ENCODE results near the gene SALL2.
A peak's percentile ranks its signal among the peaks of the same experiment; 100 is the strongest.
"Not testable (repeated sequence)": the region's sequence is repeated elsewhere in the genome, so short reads cannot be mapped to it uniquely, and the experiment has no call there.

SALL2 gene

DNA sequence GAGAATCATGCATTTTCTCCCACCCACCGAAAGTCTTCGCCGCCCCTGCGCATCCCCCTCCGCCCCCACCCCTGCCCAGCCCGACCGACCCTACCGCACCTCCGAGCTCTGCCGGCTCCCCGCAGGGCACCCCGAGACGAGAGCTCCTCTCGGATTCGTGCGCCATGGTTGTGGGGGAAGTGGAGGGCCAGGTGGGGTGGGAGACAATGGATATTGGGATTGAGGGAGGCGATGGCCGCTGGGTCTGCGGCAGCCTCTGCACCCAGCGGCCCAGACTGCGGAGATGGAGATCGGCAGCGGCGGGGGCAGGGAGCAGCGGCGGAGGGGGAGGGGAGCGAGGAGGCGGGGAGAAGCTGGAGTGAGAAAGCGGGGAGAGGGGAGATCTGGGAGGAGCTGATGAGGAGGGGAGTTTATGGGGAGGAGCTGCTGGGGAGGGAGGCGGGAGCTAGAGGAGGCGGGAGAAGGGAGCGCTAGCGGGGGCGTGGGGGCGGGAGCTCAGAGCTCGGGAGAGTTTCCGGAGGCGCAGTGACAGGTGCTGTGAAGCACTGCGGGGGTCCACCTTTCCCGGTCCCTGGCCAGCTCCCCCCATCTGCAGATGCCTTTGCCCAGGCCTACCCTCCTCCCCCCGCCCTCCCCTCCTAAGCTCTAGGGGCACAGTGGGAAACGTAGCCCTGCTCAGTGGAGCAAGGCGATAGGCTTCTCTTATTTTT, at the start of gene SALL2:
SALL2 (minus strand) TSS at position 385 of the 710 bp plus-strand sequence; CDS start at position 166, 219 bp downstream.
- no peak for DNase-seq (ENCODE audit: low spot score)

DNA sequence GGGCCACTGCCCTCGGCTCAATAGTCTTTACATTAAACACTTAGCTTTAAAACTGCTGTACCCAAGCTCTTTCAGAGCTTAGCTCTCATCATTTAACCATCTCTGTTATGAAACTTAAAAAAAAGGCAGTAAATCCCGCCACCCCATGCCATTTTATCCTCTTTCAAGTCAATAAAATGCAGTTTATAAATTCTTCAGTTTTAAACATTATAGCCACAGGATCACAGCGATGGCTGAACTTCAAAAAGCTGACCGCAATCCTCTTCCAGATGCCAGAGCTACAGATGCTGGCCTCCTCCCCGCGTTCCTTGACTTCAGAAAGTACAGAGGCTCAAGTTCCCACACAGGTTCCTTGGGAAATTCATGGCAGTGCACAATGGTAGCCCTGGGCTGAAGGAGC, 49.5 kb upstream of the SALL2 start:
- no peak for DNase-seq (ENCODE audit: low spot score)

DNA sequence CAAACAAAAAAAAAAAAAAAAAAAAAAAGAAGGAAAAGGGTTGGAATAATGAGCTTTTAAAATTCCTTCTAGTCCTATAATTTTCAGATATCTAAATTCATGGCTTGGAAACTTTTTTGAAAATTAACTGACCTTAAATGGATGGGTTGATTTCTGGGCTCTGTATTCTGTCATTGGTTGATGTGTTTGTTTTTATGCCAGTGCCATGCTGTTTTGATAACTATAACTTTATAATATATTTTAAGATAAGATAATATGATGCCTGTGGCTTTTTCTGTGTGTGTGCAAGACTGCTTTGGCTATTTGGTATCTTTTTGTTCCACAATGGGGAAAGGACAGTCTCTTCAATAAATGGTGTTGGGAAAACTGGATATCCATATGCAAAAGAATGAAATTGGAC, 46.5 kb upstream of the SALL2 start:
- no peak for DNase-seq (ENCODE audit: low spot score)

DNA sequence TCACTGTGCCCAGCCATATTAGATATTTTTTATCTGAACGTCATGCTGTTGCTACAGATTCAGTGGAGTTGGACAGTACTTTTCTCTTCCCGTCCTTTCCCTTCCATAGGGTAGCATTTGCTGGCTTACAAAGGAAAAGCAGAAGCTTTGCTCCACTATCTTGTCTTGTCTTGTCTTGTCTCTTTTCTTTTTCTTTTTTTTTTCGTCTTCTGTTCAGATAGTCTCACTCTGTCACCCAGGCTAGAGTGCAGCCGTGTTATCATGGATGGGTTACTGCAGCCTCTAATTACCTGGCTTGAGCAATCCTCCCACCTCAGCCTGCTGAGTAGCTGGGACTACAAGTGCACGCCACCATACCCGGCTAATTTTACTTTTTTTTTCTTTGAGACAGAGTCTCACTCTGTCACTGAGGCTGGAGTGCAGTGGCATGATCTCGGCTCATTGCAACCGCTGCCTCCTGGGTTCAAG, 32.6 kb upstream of the SALL2 start:
- DNase-seq (ENCODE audit: low spot score): no peak

DNA sequence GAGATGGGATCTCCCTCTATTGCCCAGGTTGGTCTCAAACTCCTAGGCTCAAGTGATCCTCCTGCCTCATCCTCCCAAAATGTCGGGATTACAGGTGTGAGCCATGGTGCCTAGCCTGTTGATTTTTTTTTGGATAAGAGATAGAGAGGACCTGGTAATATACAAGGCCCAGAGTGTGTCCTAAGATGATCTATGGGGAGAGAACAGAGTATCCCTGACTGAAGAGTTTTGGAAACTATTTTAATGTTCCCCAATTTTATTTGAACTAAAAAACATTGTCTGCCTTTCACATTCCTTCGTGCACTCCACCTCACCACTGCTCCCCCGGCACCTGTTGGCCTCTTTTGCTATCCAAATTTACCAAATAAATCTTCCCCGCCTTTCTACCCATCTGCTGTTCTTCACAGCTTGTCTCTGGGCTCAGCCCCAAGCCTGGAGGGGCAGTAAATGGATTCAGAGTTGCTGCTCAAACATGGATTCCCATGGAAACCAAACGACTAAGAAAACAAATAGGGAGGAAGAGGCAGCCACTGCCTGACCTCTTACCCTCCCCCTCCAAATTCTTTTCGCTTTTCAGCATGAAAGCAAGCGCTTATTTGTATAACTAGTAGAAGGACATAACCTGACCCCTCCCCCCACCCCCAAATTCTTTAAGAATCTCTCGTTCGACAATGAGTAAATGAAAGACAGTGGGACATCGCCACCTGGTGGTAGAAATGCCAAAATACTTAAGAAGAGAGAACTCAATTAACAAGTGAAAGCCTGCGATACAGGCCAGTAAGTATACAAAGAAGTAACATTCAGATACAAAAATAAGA, 31.1 kb upstream of the SALL2 start:
- peak; percentile 59 for DNase-seq (ENCODE audit: low spot score)

DNA sequence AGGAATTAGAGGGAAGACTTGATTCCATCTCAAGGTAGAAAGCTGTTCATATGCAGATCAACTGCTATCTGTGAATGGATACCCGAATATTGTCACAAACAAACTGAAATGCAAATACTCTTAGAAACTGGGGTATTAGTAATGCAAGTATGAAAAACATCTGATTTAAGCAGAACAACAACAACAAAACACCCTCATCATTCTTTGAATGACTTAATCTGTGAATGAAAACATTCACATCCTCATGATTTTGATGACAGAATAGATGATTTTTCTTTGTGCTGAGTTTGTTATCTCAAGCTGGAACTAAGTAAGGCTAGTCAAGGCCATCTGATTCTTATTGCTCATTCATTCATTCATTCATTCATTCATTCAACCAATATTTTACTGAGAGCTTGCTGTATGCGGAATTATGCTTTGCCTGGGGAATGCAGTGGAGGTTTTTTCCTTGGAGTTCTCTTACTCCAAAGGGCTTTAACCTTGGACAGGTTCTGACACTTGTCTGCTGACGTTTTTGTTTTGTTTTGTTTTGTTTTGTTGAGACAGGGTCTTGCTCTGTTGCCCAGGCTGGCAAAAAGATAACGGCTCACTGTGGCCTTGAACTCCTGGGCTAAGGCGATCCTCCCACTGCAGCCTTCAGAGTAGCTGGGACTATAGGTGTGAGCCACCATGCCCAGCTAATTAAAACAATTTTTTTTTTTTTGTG, 30.4 kb upstream of the SALL2 start:
- DNase-seq (ENCODE audit: low spot score): no peak

DNA sequence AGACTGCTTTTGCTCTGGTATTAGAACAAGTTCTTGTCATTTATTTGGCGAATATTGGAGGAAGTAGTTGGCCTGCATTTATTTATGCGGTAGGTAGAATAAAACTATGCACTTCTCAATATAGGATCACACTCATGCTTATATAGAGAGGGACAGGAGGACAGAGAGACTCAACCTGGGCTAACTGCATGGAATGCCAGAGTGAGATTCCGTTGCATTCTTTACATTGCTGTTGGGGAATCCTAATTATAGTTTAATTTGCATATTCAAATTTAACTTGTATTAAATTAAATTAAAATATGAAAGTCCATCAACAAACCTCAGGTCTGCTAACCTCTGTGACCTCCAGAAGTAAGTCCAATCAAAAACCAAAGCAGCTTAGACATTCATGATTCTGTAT, 27.1 kb upstream of the SALL2 start:
- no peak for DNase-seq (ENCODE audit: low spot score)

DNA sequence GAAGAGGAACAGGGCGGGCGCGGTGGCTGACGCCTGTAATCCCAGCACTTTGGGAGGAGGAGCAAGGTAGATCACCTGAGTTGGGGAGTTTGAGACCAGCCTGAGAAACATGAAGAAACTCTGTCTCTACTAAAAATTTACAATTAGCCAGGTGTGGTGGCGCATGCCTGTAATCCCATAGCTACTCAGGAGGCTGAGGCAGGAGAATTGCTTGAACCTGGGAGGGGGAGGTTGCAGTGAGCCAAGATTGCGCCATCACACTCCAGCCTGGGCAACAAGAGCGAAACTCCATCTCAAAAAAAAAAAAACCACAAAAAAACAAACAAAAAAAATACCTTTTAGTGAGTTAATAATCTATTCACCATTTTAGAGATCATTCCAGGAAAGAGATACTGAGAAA, 18.4 kb upstream of the SALL2 start:
- not testable (repeated sequence) for DNase-seq (ENCODE audit: low spot score)

DNA sequence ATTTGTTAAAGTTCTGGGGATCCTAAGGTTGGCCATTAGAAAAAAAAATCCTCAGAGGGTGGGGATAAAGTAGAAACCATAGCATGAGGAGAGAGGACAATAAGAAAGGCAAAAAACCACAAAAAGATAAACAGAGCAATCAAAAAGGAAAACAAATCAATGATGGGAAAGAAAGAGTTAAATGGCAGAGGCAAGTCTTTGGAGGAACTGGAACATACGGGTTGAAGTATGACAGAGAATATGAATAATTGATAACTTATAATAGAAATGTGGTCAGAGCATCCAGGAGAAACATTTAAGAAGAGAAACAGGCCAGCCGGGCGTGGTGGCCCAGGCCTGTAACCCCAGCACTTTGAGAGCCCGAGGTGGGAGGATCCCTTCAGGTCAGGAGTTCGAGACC, 17.8 kb upstream of the SALL2 start:
- no peak for DNase-seq (ENCODE audit: low spot score)

DNA sequence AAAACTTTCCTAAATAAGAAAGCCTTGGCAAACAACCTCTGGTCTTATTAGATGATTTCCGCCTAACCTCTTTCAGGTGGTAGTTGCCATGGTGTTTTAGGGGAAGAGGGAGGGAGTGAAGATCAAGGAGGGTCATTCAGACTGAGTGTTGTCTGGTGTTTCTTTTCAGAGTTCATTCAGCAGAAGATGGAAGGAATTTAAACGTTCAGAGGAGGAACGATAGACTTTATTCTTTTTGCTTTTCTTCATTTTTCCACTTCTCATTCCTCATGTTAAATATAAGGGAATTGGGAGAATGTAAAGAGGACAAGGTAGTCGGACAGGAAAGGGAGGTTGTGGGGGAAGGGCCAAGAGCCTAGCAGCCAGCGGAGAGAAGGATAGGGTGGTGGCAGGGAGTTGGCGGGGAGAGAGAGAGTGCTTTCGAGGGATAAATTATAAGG, 17.4 kb upstream of the SALL2 start:
- no peak for DNase-seq (ENCODE audit: low spot score)

DNA sequence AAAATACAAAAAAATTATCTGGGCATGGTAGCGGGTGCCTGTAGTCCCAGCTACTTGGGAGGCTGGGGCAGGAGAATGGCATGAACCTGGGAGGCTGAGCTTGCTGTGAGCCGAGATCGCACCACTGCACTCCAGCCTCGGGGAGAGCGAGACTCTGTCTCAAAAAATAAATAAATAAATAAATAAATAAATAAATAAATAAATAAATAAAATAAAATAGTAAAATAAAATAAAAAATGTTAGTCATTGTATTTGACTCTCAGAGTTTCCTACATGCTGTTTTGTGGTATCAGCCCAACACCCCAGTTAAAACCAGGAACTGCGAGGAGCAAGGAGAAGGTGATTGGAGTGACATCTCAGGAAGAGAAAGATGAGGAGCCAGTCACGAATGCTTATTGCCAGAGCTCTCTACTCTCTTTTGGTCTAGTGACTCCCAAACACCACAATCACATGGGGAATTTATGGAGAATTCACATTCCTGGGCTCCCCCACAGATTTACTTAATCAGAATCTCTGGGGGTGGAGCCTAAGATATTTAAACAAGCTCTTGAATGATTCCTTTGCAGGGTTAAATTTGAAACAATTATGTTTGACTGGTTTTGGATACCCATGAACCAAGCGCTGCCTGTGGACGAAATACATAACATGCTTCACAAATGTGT, 15.4 kb upstream of the SALL2 start:
- no peak for DNase-seq (ENCODE audit: low spot score)

DNA sequence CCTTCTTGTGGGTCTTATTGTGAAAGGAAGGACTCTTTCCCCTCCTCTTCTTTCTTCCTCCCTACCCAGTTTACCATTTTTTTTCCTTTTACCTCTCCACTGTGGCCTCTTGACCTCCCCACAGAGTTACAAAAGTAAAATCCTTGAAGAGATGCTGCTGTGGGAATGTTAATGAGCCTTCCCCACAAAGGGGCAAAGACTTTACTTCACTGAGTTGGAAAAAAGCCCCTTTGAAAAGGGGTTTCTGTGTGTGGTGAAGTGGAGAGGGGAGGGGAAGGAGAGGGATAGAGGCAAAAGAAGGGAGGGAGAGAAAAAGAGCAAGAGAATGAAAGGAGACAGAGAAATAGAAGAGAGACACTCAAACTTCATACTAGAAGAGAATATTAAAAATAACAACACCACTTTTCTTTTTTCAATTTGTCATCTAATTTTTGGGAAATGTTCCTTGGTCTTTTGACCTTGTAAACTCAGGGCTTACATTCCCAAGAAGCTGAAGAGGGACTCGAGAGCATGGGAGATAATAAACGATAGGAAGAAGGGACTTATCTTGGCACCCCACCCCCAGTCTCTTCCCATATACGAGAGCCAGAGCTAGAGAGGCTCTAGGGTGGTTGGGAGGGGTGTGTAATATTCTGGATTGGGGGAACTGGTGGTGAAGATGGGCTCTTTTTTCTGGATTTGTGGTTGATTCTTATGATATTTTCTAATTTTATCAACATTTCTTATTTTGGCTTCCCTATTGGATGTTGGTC, 13.2 kb upstream of the SALL2 start:
- no peak for DNase-seq (ENCODE audit: low spot score)

DNA sequence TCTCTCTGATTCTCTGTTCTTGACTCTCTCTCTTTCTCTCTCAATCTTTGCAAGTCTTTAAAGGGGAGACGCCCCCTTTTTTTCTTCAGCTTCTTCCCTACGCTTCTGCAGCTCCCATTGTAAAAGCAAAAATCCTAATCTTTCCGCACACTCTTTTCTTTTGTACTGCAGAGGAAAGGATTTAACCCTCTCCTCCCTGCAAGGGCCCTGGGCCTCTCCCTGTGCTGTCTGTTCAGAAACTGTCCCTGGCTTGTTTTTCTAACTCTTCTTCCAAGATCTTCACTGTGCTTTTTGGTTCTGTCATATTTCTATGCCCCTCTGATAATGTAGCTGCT, 10.9 kb upstream of the SALL2 start:
- no peak for DNase-seq (ENCODE audit: low spot score)

DNA sequence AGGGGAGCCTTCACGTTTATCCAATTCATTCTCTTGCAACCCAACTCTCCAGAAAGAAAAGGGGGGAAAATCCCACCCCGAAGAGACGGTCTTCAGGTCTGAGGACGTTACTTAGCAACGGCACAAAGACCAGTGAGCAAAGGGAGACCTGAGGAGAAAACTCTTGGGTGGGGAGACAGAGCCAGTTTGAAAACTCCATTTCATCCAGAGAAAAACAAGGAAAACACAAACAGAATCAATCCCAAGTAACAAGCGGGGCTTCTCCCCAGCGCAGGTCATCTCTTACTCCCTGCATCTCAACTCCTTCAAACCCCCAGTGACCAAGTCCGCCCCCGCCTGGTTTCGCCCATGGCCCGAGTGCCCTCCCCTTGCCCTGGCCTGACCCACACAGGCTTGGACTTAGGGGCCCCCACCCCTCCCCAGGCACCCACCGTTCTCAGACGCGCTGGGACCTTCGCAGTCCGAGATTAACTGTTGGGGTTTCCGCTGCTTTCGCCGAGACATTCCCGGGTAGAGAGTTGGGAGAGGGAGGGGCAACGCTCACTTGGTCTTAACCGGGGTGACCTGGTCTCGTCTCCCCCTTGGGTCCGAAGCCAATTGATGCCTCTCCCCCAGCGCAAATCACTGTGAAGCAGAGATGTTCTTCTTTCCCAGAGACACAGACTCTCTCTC, 10.4 kb upstream of the SALL2 start:
- no peak for DNase-seq (ENCODE audit: low spot score)

DNA sequence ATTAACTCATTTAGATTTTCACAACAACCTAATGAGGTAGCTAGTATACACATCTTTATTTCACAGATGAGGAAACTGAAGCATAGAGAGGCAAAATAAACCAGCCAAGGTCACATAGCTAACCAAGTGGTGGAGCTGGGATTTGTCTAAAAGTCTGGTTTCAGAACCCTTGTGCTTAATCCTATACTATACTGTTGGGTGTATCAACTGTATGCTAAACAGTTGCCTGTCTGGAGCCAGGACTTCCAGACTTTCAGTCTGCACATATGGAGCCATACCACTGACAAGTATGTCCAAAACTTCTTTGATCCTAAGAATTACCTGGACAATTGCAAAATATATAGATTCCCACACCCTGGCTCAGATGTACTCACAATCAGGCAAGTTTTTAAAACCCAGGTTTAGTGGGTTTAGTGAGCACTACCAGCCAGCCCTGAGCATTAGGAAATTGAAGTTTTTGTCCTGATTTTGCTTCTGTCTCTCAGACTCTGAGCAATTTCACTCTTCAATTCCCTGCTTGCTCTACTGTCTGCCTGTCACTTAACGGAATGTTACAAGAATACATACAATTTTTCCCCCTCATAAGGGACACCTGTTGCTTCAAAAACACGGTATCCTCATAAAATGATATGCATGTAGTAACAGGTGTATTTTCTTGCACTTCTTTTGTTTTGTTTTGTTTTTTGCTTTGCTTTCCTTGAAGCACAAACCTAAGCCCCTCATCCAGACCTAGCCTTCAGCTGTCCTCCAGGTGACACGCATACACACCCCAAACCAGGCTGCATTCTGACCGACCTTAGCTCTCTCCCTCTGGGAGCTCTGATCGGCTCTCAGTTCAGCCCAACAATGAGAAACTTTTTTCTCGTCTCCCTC, 9.6 kb upstream of the SALL2 start:
- DNase-seq (ENCODE audit: low spot score): no peak

DNA sequence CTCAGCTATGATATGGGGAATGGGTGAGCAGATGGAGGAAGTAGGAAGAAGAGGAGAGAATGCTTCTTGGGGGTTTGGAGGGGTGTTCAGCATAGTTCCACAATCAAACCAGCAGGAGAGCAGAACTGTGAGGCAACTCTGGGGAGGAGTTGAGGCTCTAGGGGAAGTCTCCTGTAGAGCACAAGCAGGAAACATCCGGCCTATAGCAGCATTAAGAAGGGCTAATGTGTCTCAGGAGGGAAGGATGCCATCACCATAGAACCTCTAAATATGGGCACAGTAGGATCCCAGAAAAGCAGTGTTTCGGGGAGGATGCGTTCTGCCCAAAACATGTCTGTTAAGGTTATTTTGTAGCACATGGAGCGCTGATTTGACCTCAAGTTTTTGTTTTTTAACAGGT, 8.4 kb upstream of the SALL2 start:
- no peak for DNase-seq (ENCODE audit: low spot score)

DNA sequence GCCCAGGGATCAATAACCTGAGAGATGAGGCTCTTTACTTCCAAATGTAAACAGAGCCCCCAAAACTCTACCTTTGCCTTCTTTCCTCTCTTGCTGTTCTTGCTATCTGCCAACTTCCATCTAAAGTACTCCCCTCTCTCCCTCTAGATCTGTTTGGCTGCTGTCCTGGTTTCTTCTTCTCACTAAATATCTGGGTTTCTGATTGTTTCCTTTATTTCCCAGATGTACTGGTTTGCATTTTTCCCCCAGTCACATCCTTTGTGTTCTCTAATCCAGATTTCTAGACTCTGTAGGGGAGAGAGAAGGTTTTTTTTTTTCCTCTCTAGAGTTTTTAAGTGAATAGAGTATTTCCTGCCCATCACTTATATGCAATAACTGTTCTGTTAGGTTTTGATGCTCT, 7.1 kb upstream of the SALL2 start:
- DNase-seq (ENCODE audit: low spot score): no peak

DNA sequence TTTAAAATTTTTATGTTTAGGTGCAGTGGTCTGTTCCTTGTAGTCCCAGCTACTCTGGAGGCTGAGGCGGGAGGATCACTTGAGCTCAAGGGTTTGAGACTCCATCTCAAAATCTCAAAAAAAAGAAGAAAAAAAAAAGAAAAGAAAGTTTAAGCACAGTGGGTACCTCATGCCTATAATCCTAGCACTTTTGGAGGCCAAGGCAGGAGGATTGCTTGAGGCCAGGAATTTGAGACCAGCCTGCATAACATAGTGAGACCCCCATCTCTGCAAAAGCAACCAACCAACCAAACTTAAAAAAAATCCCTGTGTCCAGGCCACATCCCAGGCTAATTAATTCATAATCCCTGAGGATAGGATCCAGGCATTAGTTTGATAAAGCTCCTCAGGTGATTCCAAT, 3.4 kb upstream of the SALL2 start:
- no peak for DNase-seq (ENCODE audit: low spot score)

DNA sequence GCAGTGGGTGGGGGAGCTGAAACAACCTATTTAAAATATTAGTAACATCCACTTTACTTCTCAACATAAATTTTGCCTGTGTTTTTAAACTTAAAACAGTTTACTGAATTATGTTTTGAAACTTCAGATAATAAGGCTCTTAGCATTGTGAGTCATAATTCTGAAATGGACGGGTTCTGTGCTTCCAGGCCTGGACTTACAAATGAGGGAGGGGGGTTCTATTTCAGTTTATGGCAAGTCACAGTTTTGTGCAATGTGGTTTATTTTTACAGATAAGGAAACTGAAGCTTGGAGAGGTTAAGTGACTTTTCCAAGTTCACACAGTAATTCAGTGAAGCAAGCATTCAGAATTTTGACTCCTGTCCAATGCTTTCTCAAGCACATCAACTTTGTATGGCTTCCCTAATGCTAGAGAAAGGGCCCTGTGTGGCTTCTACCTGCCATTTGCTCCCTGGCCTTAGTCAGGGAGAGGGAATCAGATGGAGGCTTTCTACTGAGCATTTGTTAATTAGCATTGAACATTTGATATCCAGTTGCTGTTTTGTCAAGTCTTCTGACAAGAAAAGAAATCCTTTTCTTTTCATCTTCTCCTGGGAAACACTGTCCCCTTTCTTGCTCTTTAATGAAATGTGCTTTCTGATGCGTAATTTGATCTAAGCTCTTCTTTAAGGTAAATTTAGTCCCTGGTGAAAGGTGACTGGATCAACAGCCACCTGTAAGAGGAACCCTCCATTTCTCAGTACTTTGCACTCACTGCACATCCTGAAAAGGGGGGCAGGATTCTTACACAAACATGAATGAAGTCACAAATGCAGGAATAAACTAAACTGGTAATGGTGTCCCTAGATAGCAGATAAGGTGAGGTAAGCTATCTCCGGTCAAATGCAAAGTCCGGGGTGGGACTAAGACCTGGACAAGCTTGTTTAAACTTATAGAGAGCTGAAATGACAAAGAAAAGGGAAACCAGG, 2.5 kb upstream of the SALL2 start:
- DNase-seq (ENCODE audit: low spot score): no peak

Data from COLO829 (cell line).